Neural crest cell (in vitro differentiated cells): ENCODE measurements around the gene CLCA1. TPM values are rescaled to one million over a fixed set of nuclear protein-coding genes. Genes with fewer than 3 reads are reported as not detected.

Source experiments
- DNase-seq: peaks from one replicate; pipeline ENCODE4 v3.0.0; 2021; ENCODE audit warnings: low read depth, mixed read lengths, low spot score
- H3K27ac Mint-ChIP-seq: one replicate; pipeline ENCODE4 v1.8.0; 2021; ENCODE audit warnings: mild to moderate bottlenecking, mixed read lengths; ENCODE audit not compliant: unreplicated experiment
- H3K27me3 Mint-ChIP-seq: 2 replicates; pipeline ENCODE4 v1.8.0; 2021; ENCODE audit warnings: low read depth, mild to moderate bottlenecking, mixed read lengths
- H3K36me3 Mint-ChIP-seq: 2 replicates; pipeline ENCODE4 v1.8.0; 2021; ENCODE audit warnings: low read depth, mild to moderate bottlenecking, mixed read lengths
- H3K4me1 Mint-ChIP-seq: 2 replicates; pipeline ENCODE4 v1.8.0; 2021; ENCODE audit warnings: mixed read lengths
- H3K4me3 Mint-ChIP-seq: one replicate; pipeline ENCODE4 v1.8.0; 2021; ENCODE audit warnings: mild to moderate bottlenecking, mixed read lengths
- H3K9me3 Mint-ChIP-seq: 2 replicates; pipeline ENCODE4 v1.8.0; 2021; ENCODE audit warnings: mixed read lengths
- CTCF ChIP-seq: fragments of 200-600 bp; sonication (generic); conservative IDR thresholded peaks from 2 replicates; pipeline ENCODE4 v1.5.0; 2021; ENCODE audit warnings: antibody characterized with exemption, mild to moderate bottlenecking
- total RNA-seq: library from RNA; stranded (reverse); gene quantifications from 2 replicates; pipeline ENCODE4 v1.2.1, GENCODE V29; 2021

CLCA1 gene
- total RNA-seq, 1 donor from 2014 or later, result not detected

GRCh38 chr1:86478416-86479156 is 9.9 kb downstream of the CLCA1 start:
- H3K36me3 Mint-ChIP-seq, result no peaks in the 10 kb centered on the region
- DNase-seq, result no peak
- H3K4me1 Mint-ChIP-seq, result no peaks in the 10 kb centered on the region
- H3K27ac Mint-ChIP-seq, result no peak overlapping the region
- no peak for TF ChIP-seq CTCF
- H3K9me3 Mint-ChIP-seq, result no peaks in the 10 kb centered on the region
- H3K27me3 Mint-ChIP-seq, result no peaks in the 10 kb centered on the region
- H3K4me3 Mint-ChIP-seq, result no peak overlapping the region

GRCh38 chr1:86481966-86482365 is 13.2 kb downstream of the CLCA1 start:
- no peak overlapping the region for H3K4me3 Mint-ChIP-seq
- H3K4me1 Mint-ChIP-seq, result no peaks in the 10 kb centered on the region
- DNase-seq, result no peak
- H3K36me3 Mint-ChIP-seq, result no peaks in the 10 kb centered on the region
- peaks cover 5% of the 10 kb centered on the region for H3K27me3 Mint-ChIP-seq
- no peak for TF ChIP-seq CTCF
- H3K9me3 Mint-ChIP-seq, result peaks cover 5% of the 10 kb centered on the region
- H3K27ac Mint-ChIP-seq, result no peak overlapping the region

GRCh38 chr1:86487131-86487810 is 18.5 kb downstream of the CLCA1 start:
- H3K36me3 Mint-ChIP-seq, result no peaks in the 10 kb centered on the region
- H3K4me3 Mint-ChIP-seq, result no peak overlapping the region
- H3K27ac Mint-ChIP-seq, result no peak overlapping the region
- H3K4me1 Mint-ChIP-seq, result peaks cover 5% of the 10 kb centered on the region
- DNase-seq, result no peak
- peaks cover 5% of the 10 kb centered on the region for H3K27me3 Mint-ChIP-seq
- TF ChIP-seq CTCF, result no peak
- H3K9me3 Mint-ChIP-seq, result peaks cover 5% of the 10 kb centered on the region

GRCh38 chr1:86487811-86488141 is 19.0 kb downstream of the CLCA1 start:
- Mint-ChIP-seq H3K36me3 (no peaks in the 10 kb centered on the region), H3K4me3 (no peak overlapping the region), H3K27ac (no peak overlapping the region), H3K27me3 (peaks cover 5% of the 10 kb centered on the region), H3K4me1 (peaks cover 5% of the 10 kb centered on the region), H3K9me3 (peaks cover 5% of the 10 kb centered on the region)
- no peak for DNase-seq
- TF ChIP-seq CTCF, result no peak

GRCh38 chr1:86489242-86489878 is 20.6 kb downstream of the CLCA1 start:
- Mint-ChIP-seq H3K4me1 (peaks cover 5% of the 10 kb centered on the region), H3K4me3 (no peak overlapping the region), H3K27me3 (peaks cover 4% of the 10 kb centered on the region), H3K36me3 (no peaks in the 10 kb centered on the region), H3K27ac (no peak overlapping the region), H3K9me3 (peaks cover 4% of the 10 kb centered on the region)
- TF ChIP-seq CTCF, result no peak
- DNase-seq, result no peak
